ENCODE measurements around the gene PLD6. TPM values are rescaled to one million over a fixed set of nuclear protein-coding genes. Genes with fewer than 3 reads are reported as not detected.

PLD6 gene
- total RNA-seq, 1 experiment from 2014 or later: 4.2 TPM

DNA sequence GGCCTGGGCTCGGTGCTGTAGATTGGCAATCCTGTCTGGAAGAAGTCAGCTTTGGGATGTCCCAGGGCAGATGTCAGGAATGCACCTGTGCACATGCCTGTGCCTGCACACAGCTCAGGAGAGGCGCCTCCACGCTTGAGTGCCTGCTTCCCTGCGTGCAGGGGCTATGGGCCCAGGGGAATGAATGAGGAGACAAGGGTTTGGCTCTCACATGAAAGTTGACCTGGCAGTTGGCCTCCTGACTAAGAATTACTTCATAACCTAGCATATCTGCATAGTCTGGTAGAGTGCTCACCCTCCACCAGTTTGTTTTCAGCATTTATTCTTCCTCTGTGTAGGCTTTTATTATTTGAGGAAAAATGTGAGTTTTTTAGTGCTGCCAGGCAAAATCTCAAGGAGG, 50.0 kb downstream of the PLD6 start:
- peak; percentile 80 for DNase-seq (ENCODE audit: low read depth)

DNA sequence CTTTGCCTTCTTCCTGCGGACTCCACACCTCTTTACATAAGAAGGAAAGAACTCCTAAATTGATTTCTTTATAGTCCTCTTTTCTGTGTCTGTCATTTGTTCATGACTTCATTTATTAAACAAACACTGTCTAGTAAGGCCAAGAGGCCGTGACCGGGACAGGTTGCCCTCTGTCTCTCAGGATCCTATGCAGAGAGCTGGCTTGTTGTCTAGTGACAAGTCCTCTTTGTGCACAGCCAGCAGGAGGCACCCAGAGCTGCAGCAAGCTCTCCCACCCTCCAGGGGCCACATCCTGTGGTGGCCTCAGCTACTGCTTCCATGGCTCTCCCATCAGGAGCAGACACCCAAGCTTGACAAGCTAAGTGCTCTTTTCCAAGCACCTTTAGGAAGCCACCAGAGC, 50.6 kb downstream of the PLD6 start:
- DNase-seq (ENCODE audit: low read depth): peak; percentile 5

DNA sequence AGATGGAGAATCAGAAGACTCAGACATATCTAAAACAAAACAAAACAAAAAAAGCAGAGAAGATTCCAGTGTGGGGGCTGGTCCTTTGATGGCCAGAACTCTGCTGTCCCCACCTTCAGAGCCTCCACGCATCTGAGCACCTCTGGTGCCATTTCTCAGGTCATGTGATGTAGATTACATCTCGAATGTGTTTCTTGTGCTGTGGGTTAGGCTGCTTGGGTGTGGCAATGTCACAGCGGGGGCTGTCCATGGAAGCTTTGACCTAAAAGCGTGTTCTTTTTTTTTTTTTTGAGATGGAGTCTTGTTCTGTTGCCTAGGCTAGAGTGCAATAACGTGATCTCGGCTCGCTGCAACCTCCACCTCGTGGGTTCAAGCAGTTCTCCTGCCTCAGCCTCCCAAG, 51.2 kb downstream of the PLD6 start:
- no peak for DNase-seq (ENCODE audit: low read depth)

DNA sequence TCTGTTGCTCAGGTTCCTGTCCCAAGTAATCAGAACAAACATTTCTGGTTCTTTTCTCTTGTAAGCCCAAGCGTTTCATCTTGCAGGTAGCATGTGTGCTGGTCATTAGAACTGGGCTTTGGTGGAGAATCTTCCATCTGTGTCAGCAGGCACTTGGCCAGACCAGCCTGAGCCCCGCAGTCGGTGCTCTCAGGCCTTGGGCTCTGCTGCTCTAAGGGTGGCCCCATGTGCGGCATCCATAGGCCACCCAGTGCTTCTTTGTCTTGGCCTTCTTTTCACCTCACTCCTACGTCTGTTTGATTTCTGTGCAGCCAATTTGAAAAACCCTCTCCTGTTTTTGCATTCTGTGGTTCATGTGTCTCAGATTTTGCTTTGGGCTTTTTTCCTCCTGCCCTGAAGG, 51.6 kb downstream of the PLD6 start:
- DNase-seq (ENCODE audit: low read depth): no peak

DNA sequence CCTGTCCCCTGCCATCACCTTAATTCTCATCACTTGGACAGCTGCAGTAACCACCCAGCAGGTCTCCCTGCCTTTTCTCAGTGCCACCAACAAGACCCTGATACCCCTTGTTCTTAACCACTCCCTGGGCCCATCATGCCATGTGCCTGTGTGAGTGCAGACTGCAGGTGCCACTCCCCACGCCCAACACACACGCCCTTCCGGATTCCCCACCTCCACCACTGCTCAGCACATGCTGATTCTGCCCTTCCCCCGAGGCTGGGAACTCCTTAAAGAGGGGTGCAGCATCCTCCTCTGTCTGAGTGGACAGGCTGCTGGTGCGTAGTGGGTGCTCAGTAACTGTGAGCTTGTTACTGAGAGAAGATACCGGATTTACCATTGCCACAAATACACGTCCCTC, 52.4 kb downstream of the PLD6 start:
- no peak for DNase-seq (ENCODE audit: low read depth)

DNA sequence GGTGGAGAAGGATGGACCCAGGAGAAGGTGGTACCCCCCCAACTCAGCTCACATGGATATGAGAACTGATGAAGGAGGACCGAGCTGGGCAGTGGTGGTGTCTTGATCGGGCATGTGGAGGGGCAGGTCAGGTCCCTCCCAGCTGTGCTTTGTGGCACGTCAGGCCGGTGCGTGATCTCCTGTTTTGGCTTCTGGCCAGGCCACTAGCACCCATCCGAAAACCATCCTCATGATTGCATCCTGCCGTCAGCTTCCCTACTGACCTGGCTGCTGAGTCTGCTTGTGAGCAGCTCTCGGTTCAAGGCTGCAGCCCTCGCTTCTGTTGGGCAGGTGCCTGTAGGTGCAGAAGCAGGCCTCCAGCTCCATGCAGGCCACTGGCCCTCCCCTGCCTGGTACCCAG, 53.1 kb downstream of the PLD6 start:
- DNase-seq (ENCODE audit: low read depth): no peak

DNA sequence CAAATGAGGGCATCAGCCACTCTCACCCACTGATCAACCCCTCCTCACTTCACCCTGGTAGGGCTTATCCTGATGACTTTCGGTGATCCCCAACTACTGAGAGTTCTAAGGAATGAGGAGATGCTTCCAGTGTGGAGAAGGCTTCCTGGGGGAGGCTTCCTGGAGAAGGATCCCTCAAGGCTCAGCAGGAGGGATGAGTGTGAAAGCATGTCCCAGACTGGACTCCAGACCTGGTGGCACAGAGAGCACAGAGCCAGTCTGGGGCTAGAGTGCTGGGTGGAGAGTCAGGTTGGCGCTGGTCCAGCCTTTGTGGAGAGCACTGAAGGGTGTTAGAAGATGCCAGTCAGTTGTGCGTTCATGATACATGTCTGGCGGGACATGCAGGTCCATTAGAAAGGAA, 53.7 kb downstream of the PLD6 start:
- DNase-seq (ENCODE audit: low read depth): peak; percentile 31

DNA sequence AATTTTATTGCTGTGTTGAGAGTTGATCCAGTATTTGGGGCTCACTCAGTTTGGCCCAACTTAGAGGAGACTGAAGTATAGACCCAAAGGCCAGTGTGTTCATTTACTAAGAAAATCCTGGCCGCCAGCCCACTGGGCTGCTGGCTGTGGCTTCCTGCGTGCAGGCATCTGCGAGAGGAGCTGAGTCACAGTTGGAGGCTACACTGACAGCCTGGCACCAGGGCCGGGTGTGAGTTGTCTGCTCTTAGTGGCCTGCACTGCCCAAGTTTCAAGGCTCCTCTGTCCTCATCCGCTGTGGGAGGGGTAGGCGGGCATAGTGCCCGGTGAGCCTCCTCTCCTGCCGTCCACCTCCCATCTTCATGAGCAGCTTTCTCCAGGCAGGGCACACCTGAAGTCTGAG, 54.2 kb downstream of the PLD6 start:
- DNase-seq (ENCODE audit: low read depth): peak; percentile 95

DNA sequence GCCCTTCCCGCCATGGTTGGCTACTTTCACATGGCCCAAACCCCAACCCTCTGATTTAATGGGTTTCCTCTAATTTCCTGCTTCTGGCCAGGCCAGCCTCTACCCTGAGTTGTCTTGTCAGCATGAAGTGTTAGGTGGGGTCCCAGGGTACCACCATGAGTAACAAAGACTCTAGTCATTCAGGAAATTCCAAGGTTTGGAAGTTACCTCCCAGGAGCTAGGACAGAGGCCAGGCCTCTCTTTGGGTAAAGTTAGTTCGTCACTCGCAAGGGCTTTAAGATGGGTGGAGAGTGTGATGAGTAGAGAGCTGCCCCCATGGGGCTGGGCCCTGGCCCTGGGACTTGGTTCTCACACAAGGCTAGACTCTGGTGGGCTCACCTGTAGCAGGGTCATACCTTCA, 54.6 kb downstream of the PLD6 start:
- no peak for DNase-seq (ENCODE audit: low read depth)

DNA sequence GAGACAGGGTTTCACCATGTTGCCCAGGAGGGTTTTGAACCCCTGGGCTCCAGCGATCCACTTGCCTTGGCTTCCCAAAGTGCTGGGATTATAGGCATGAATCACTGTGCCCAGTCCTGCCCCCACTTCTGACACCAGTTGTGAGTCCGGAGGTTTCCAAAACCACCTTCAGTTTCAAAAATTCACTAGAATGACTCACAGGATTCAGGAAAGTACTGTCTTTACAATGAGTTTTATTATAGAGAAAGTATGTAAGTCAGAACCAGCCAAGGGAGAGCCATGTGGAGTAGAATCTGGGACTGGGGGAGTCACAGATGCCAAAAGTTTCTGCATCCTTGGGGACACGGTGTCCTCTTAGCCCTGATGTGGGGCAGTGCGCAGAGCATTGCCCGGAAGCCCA, 55.1 kb downstream of the PLD6 start:
- peak; percentile 93 for DNase-seq (ENCODE audit: low read depth)

Other genes starting within 250 kb of the PLD6 start
- gene TNFRSF13B, start 234.2 kb downstream of the PLD6 start, total RNA-seq (2014; rRNA removed): not detected in 2 replicates
- 198 and 224 TPM in 2 replicates for gene MPRIP, start 163.9 kb downstream of the PLD6 start, total RNA-seq (2014; rRNA removed)
- gene FLCN, start 30.8 kb upstream of the PLD6 start, total RNA-seq (2014; rRNA removed): 32.9 and 43.4 TPM in 2 replicates
- gene COPS3, start 74.9 kb upstream of the PLD6 start, total RNA-seq (2014; rRNA removed): 109 and 117 TPM in 2 replicates
- 4.5 and 5.5 TPM in 2 replicates for gene NT5M, start 97.0 kb upstream of the PLD6 start, total RNA-seq (2014; rRNA removed)